IMR-90 (cell line): ENCODE results near the gene KBTBD7. TPM values are rescaled to one million over a fixed set of nuclear protein-coding genes. Genes with fewer than 3 reads are reported as not detected.

Source experiments
- ATAC-seq: fragments of 200-7000 bp; cut with Tn5 transposase; 2 replicates; pipeline ENCODE4 v1.9.1; 2020; ENCODE audit warnings: low read depth, mild to moderate bottlenecking, moderate library complexity
- BruUV-seq: library from RNA; stranded (reverse); fragments of 400-500 nt; replicated peaks from 2 replicates; lab custom pipeline; 2021; lab: Mats Ljungman, UMichigan
- CTCF ChIA-PET: fragments of 300-600 bp; formaldehyde crosslinking; extraction: SDS; loops from one replicate; lab custom pipeline; 2021; ENCODE audit warnings: antibody characterized with exemption; lab: Yijun Ruan, JAX
- POLR2A ChIA-PET: fragments of 300-600 bp; sonication (Branson Sonifier 250); formaldehyde crosslinking; loops from one replicate; lab custom pipeline; 2022; ENCODE audit warnings: antibody characterized with exemption; ENCODE audit not compliant: unreplicated experiment; lab: Charles Lee
- DNase-seq: peaks from one replicate; pipeline ENCODE4 v3.0.0; 2013
- H2AFZ ChIP-seq: replicated peaks from 2 replicates; pipeline ENCODE3; 2013; ENCODE audit warnings: low read length, mild to moderate bottlenecking; ENCODE audit not compliant: poor library complexity
- H2AK5ac ChIP-seq: 2 replicates; pipeline ENCODE4 v1.6.1; 2013; ENCODE audit warnings: low read depth, low read length, inconsistent platforms
- H2AK9ac ChIP-seq: replicated peaks from 2 replicates; pipeline ENCODE3; 2013; ENCODE audit warnings: mild to moderate bottlenecking, low read depth, low read length, moderate library complexity; ENCODE audit not compliant: poor library complexity
- H2BK120ac ChIP-seq: 2 replicates; pipeline ENCODE4 v1.6.1; 2013; ENCODE audit warnings: low read depth, low read length, inconsistent platforms
- H2BK15ac ChIP-seq: 3 replicates; pipeline ENCODE4 v1.6.1; 2013; ENCODE audit warnings: low read depth, low read length, inconsistent platforms
- H2BK20ac ChIP-seq: 2 replicates; pipeline ENCODE4 v1.6.1; 2013; ENCODE audit warnings: low read depth, mild to moderate bottlenecking, inconsistent platforms, low read length, moderate library complexity
- H2BK5ac ChIP-seq: 2 replicates; pipeline ENCODE4 v1.6.1; 2013; ENCODE audit warnings: mild to moderate bottlenecking, low read depth, low read length, inconsistent platforms; ENCODE audit not compliant: poor library complexity, severe bottlenecking
- H3K14ac ChIP-seq: replicated peaks from 2 replicates; pipeline ENCODE4 v1.6.1; 2013; ENCODE audit warnings: low read depth, low read length, inconsistent platforms
- H3K18ac ChIP-seq: 2 replicates; pipeline ENCODE4 v1.6.1; 2013; ENCODE audit warnings: low read depth, low read length, control low read depth
- H3K23ac ChIP-seq: 2 replicates; pipeline ENCODE4 v1.6.1; 2013; ENCODE audit warnings: low read depth, low read length, inconsistent platforms
- H3K27ac ChIP-seq: 2 replicates; pipeline ENCODE4 v1.5.1; 2013; ENCODE audit warnings: mild to moderate bottlenecking, control low read depth, low read length; ENCODE audit not compliant: insufficient read depth
- H3K27me3 ChIP-seq: 2 replicates; pipeline ENCODE4 v1.6.1; 2013; ENCODE audit warnings: low read length; ENCODE audit not compliant: control insufficient read depth, insufficient read depth
- H3K36me3 ChIP-seq: 2 replicates; pipeline ENCODE4 v1.6.1; 2013; ENCODE audit warnings: low read length, mixed read lengths; ENCODE audit not compliant: control insufficient read depth, insufficient read depth
- H3K4ac ChIP-seq: 2 replicates; pipeline ENCODE4 v1.6.1; 2013; ENCODE audit warnings: low read depth, low read length, inconsistent platforms
- H3K4me1 ChIP-seq: 2 replicates; pipeline ENCODE4 v1.6.1; 2013; ENCODE audit warnings: low read length, mixed read lengths; ENCODE audit not compliant: control insufficient read depth, insufficient read depth
- H3K4me2 ChIP-seq: 2 replicates; pipeline ENCODE4 v1.6.1; 2013; ENCODE audit warnings: low read depth, mild to moderate bottlenecking, control low read depth, low read length, moderate library complexity
- H3K4me3 ChIP-seq: 2 replicates; pipeline ENCODE4 v1.5.1; 2013; ENCODE audit warnings: low read depth, mild to moderate bottlenecking, control low read depth, low read length, moderate library complexity; ENCODE audit not compliant: insufficient read depth
- H3K56ac ChIP-seq: 2 replicates; pipeline ENCODE4 v1.6.1; 2013; ENCODE audit warnings: low read length, inconsistent platforms; ENCODE audit not compliant: insufficient read depth; ENCODE audit errors: extremely low read depth
- H3K79me1 ChIP-seq, 2 experiments: 2 replicates each; pipeline ENCODE4 v1.6.1; 2013; ENCODE audit warnings: low read length in 2 of 2, inconsistent platforms in 1 of 2, low read depth in 1 of 2
- H3K9ac ChIP-seq: 2 replicates; pipeline ENCODE4 v1.6.1; 2013; ENCODE audit warnings: low read depth, low read length, control low read depth
- H3K9me1 ChIP-seq: 2 replicates; pipeline ENCODE4 v1.6.1; 2013; ENCODE audit warnings: low read length, inconsistent platforms; ENCODE audit not compliant: insufficient read depth
- H3K9me3 ChIP-seq: 2 replicates; pipeline ENCODE4 v1.6.1; 2013; ENCODE audit warnings: low read length; ENCODE audit not compliant: control insufficient read depth, insufficient read depth
- H4K20me1 ChIP-seq: 2 replicates; pipeline ENCODE4 v1.6.1; 2013; ENCODE audit warnings: low read length, inconsistent platforms; ENCODE audit not compliant: insufficient read depth
- H4K5ac ChIP-seq: 2 replicates; pipeline ENCODE4 v1.6.1; 2013; ENCODE audit warnings: mild to moderate bottlenecking, low read depth, low read length, control low read depth
- H4K8ac ChIP-seq, 2 experiments: 2 replicates each; pipeline ENCODE4 v1.6.1; 2013; ENCODE audit warnings: low read depth in 2 of 2, low read length in 2 of 2, control low read depth in 1 of 2, inconsistent platforms in 1 of 2
- H4K91ac ChIP-seq: 2 replicates; pipeline ENCODE4 v1.6.1; 2013; ENCODE audit warnings: low read depth, low read length, inconsistent platforms; ENCODE audit not compliant: insufficient read depth
- BHLHE40 ChIP-seq: fragments of 150-350 bp; IDR thresholded peaks from 2 replicates; pipeline ENCODE4 v1.6.1; 2016; ENCODE audit warnings: mild to moderate bottlenecking, low read depth, low read length
- CEBPB ChIP-seq: IDR thresholded peaks from 2 replicates; pipeline ENCODE4 v1.6.1; 2012; ENCODE audit warnings: low read depth, low read length, improper control_type of control experiment
- CHD1 ChIP-seq: IDR thresholded peaks from 2 replicates; pipeline ENCODE4 v1.6.1; 2012; ENCODE audit warnings: low read depth, low read length, improper control_type of control experiment
- FOS ChIP-seq: fragments of 150-350 bp; IDR thresholded peaks from 2 replicates; pipeline ENCODE4 v1.6.1; 2016; ENCODE audit warnings: low read depth, low read length
- MAFK ChIP-seq: IDR thresholded peaks from 2 replicates; pipeline ENCODE4 v1.6.1; 2012; ENCODE audit warnings: low read depth, low read length, improper control_type of control experiment
- MAZ ChIP-seq: IDR thresholded peaks from 2 replicates; pipeline ENCODE4 v1.6.1; 2012; ENCODE audit warnings: low read depth, mild to moderate bottlenecking, low read length, improper control_type of control experiment, moderate library complexity, borderline replicate concordance
- MXI1 ChIP-seq: IDR thresholded peaks from 2 replicates; pipeline ENCODE4 v1.6.1; 2012; ENCODE audit warnings: low read depth, mild to moderate bottlenecking, low read length, moderate library complexity, borderline replicate concordance
- NFE2L2 ChIP-seq: fragments of 150-350 bp; IDR thresholded peaks from 2 replicates; pipeline ENCODE4 v1.6.1; 2016; ENCODE audit warnings: low read depth, mild to moderate bottlenecking, low read length
- RCOR1 ChIP-seq: IDR thresholded peaks from 2 replicates; pipeline ENCODE4 v1.6.1; 2012; ENCODE audit warnings: mild to moderate bottlenecking, low read length, improper control_type of control experiment; ENCODE audit not compliant: insufficient replicate concordance
- RFX5 ChIP-seq: IDR thresholded peaks from 2 replicates; pipeline ENCODE4 v1.8.0; 2012; ENCODE audit warnings: low read depth, mild to moderate bottlenecking, low read length, moderate library complexity
- SMC3 ChIP-seq: fragments of 150-350 bp; IDR thresholded peaks from 2 replicates; pipeline ENCODE4 v1.6.1; 2016; ENCODE audit warnings: low read depth, mild to moderate bottlenecking, antibody characterized with exemption, low read length, moderate library complexity
- WGBS, 2 experiments: methylation state at CpG; one replicate each; pipeline versions ENCODE4 v1.1.5 to v1.1.7; 2013; ENCODE audit warnings: missing lambda C conversion rate in 2 of 2; ENCODE audit not compliant: insufficient read length in 1 of 2; ENCODE audit errors: extremely low coverage in 2 of 2; 5-methylcytosine and 5-hydroxymethylcytosine counted together
- dilution Hi-C: fragments of 300-500 bp; cut with HindIII; formaldehyde crosslinking; loops from one replicate; pipeline ENCODE4 v1.14.3; 2018; ENCODE audit warnings: low sequenced_read_pairs; ENCODE audit not compliant: unreplicated experiment
- in situ Hi-C: fragments of 300-500 bp; cut with MboI; formaldehyde crosslinking; loops from 3 replicates; pipeline ENCODE4 v1.14.3; 2019; ENCODE audit warnings: low sequenced_read_pairs, inconsistent platforms, mixed read lengths
- intact Hi-C: fragments of 100-400 bp; cut with micrococcal nuclease; formaldehyde crosslinking; loops from 2 replicates; pipeline ENCODE4 v1.10.0; 2022
- polyA plus RNA-seq, 3 experiments: library from polyadenylated mRNA; depleted of rRNA; stranded (reverse); fragments of >200 nt; gene quantifications; 2 replicates each; pipeline ENCODE4 v1.2.3, GENCODE V29; 2012; ENCODE audit warnings: low replicate concordance in 1 of 3
- total RNA-seq: library from RNA; depleted of rRNA; stranded (reverse); fragments of >200 nt; gene quantifications from 2 replicates; pipeline ENCODE4 v1.2.3, GENCODE V29; 2012
- TF ChIP-seq, protein P1 (sequence below): fragments of 150-350 bp; IDR thresholded peaks from 2 replicates; pipeline ENCODE4 v1.6.1; 2017; ENCODE audit warnings: mild to moderate bottlenecking, antibody characterized with exemption, low read length, low read depth
- TF ChIP-seq, protein P2 (sequence below): conservative IDR thresholded peaks from 2 replicates; pipeline ENCODE4 v1.5.1; 2012; ENCODE audit warnings: mild to moderate bottlenecking, low read depth, low read length, improper control_type of control experiment
- TF ChIP-seq, protein P3 (sequence below): fragments of 150-350 bp; IDR thresholded peaks from 2 replicates; pipeline ENCODE4 v1.6.1; 2016; ENCODE audit warnings: low read depth, mild to moderate bottlenecking, low read length, moderate library complexity, borderline replicate concordance

KBTBD7 gene
- total and polyA plus RNA-seq, 2 of the 4 experiments (the other 2 are of a cell fraction): 2.1 to 7.9 TPM

DNA sequence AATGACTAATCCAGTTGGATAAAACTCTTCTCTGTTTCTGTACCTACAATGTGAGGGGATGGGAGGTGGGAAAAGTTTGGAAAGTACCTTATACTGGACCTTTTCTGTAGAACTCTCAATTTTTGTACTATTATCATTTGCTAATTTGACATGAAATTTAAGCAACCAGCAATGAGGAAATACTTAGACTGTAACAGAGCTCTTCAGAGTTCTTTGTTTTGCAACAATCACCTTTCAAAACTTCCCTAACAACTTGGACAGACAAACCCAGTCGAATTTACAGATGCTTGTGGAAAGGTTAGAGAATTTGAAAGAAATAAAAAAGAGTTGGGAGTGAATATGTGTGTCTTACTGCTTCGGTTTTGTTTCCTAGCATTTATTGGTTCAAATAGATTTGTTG is 16.8 kb downstream of the KBTBD7 start:
- CTCF ChIA-PET: no interaction called here
- Histone ChIP-seq H3K56ac (no peak overlapping the region), H3K4ac (no peak overlapping the region), H3K9me3 (peaks cover 5% of the 10 kb centered on the region), H3K4me2 (no peak overlapping the region), H2BK20ac (no peak overlapping the region), H3K18ac (no peak overlapping the region), H4K91ac (no peak overlapping the region), H3K14ac (no peak overlapping the region), H2BK15ac (no peak overlapping the region), H2BK5ac (no peak overlapping the region), H3K4me3 (no peak overlapping the region), H4K8ac (no peak overlapping the region), H3K36me3 (no peaks in the 10 kb centered on the region), H4K20me1 (no peaks in the 10 kb centered on the region), H2AK9ac (no peak overlapping the region), H3K79me1 (no peaks in the 10 kb centered on the region; a peak in 1 of 4 replicates), H3K4me1 (peaks cover 5% of the 10 kb centered on the region; the same call in 1 of the 2 replicates), H3K9me1 (no peaks in the 10 kb centered on the region), H2AFZ (no peak overlapping the region), H2AK5ac (no peak overlapping the region), H3K9ac (no peak overlapping the region), H3K27ac (no peak overlapping the region), H4K5ac (no peak overlapping the region), H3K27me3 (no peaks in the 10 kb centered on the region), H3K23ac (no peak overlapping the region), H2BK120ac (no peak overlapping the region)
- no peak for TF ChIP-seq CHD1
- TF ChIP-seq MAZ: no peak
- TF ChIP-seq, protein P1, sequence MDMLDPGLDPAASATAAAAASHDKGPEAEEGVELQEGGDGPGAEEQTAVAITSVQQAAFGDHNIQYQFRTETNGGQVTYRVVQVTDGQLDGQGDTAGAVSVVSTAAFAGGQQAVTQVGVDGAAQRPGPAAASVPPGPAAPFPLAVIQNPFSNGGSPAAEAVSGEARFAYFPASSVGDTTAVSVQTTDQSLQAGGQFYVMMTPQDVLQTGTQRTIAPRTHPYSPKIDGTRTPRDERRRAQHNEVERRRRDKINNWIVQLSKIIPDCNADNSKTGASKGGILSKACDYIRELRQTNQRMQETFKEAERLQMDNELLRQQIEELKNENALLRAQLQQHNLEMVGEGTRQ: no peak
- TF ChIP-seq, protein P2, sequence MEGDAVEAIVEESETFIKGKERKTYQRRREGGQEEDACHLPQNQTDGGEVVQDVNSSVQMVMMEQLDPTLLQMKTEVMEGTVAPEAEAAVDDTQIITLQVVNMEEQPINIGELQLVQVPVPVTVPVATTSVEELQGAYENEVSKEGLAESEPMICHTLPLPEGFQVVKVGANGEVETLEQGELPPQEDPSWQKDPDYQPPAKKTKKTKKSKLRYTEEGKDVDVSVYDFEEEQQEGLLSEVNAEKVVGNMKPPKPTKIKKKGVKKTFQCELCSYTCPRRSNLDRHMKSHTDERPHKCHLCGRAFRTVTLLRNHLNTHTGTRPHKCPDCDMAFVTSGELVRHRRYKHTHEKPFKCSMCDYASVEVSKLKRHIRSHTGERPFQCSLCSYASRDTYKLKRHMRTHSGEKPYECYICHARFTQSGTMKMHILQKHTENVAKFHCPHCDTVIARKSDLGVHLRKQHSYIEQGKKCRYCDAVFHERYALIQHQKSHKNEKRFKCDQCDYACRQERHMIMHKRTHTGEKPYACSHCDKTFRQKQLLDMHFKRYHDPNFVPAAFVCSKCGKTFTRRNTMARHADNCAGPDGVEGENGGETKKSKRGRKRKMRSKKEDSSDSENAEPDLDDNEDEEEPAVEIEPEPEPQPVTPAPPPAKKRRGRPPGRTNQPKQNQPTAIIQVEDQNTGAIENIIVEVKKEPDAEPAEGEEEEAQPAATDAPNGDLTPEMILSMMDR: no peak
- no peak for TF ChIP-seq RCOR1
- no peak for TF ChIP-seq CEBPB
- no peak for TF ChIP-seq RFX5
- TF ChIP-seq BHLHE40: no peak
- TF ChIP-seq, protein P3, sequence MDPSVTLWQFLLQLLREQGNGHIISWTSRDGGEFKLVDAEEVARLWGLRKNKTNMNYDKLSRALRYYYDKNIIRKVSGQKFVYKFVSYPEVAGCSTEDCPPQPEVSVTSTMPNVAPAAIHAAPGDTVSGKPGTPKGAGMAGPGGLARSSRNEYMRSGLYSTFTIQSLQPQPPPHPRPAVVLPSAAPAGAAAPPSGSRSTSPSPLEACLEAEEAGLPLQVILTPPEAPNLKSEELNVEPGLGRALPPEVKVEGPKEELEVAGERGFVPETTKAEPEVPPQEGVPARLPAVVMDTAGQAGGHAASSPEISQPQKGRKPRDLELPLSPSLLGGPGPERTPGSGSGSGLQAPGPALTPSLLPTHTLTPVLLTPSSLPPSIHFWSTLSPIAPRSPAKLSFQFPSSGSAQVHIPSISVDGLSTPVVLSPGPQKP: no peak
- no peak for TF ChIP-seq MAFK
- TF ChIP-seq NFE2L2: no peak
- no peak for TF ChIP-seq SMC3
- no peak for TF ChIP-seq MXI1
- no peak for TF ChIP-seq FOS
- POLR2A ChIA-PET: no interaction called here
- ATAC-seq: no peak
- in situ Hi-C loops: no loop called here
- intact Hi-C loops: no loop called here
- dilution Hi-C loops: no loop called here
- no peak for DNase-seq
- BruUV-seq: no TSS peak
- no CpG with 5 or more reads among the region's 2 CpGs for WGBS, 2 experiments
